Forelimb muscle (tissue), 1 donor: ENCODE data around the gene RND3. TPM values are rescaled to one million over a fixed set of nuclear protein-coding genes. Genes with fewer than 3 reads are reported as not detected.

Experiments
- DNase-seq: peaks from one replicate; pipeline ENCODE4 v3.0.0-alpha.2; 2013; ENCODE audit warnings: low read depth
- polyA plus RNA-seq: library from polyadenylated mRNA; unstranded; fragments of 120-200 nt; gene quantifications from one replicate; pipeline ENCODE4 v1.2.1, GENCODE V29; 2013; ENCODE audit not compliant: insufficient read length

RND3 gene, protein sequence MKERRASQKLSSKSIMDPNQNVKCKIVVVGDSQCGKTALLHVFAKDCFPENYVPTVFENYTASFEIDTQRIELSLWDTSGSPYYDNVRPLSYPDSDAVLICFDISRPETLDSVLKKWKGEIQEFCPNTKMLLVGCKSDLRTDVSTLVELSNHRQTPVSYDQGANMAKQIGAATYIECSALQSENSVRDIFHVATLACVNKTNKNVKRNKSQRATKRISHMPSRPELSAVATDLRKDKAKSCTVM
- 45.8 TPM for polyA plus RNA-seq

DNA sequence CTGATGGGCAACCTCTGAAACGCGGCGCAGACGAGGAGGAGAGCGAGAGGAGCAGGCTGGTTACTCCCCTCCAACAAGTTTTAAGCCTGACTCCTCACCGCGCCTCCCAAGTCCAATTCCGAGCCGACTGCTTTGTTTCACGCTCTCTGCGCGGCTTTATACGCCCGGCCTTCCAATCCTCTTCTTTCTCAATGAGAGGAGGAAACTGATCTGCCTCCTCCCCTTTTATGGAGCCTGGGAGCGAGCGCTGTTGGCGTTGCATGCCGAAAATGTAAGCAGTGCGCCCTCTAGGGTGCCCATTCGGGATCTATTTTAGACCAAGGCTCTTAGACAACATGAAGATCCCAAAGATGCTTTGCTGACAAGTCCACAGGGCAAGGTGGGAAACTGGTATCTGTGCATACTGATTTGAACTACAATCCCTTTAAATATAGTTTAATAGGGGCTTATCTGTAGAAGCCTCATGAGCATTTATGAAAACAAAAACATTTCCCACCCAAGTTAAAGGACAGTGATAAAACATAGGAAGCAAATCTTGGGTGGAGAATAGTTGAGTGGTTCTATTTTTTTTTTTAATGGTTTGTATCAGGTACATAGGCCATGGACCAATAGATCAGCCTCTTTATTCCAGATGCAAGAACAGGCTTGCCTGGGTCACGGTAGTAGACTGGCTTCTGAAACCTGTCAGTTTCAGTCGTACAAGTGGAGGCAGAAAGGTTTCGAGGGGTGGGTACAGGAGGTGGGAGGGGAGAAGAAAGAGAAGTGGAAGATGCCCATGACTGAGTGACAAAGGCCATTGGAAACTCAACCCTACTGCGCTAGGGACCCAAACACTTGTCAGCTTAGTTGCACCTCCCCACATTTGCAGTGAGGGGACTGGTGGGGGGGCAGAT lies at the start of gene RND3:
Gene RND3 (minus strand): TSS at position 131 of the 893 bp plus-strand sequence. CDS start 250 bp downstream, outside the sequence.
- DNase-seq, result peak; percentile 97

DNA sequence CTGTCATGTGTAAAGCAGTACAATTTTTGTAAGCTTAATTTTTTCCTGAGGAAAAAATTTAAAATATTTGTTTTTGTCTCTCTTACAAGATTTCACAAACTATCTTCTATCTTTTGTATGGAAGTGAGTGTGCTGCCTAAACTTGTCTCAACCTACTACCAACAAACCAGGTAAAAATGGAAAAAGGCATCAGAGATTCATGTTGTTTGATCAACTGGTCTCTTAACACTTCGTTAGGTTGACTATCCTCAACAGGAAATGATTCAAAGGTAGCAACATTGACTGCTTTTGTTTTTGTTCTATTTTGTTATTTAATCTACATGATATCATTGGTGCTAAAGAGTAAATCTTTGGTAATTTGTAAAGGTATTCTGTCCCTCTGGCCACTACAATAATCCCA lies 47.7 kb upstream of the RND3 start:
- DNase-seq, result no peak

DNA sequence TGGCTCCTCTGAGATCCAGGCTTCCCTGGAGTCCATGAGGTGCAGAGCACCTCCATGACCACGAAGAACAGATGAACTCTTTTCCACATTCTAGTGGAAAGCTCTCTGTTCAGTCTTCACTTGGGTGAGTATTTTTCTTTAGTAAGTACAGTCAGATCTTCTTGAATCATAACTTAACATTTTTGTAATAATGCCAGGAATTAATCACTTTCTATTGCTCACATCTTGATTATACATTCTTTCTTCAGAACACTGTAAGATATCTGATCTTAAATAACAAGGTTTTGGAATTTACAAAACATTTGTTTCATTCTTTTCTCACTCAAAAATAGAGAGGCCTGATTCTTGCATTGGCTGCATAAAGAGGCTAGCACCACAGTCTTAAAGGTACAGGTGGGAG lies 45.4 kb upstream of the RND3 start:
- DNase-seq, result no peak

DNA sequence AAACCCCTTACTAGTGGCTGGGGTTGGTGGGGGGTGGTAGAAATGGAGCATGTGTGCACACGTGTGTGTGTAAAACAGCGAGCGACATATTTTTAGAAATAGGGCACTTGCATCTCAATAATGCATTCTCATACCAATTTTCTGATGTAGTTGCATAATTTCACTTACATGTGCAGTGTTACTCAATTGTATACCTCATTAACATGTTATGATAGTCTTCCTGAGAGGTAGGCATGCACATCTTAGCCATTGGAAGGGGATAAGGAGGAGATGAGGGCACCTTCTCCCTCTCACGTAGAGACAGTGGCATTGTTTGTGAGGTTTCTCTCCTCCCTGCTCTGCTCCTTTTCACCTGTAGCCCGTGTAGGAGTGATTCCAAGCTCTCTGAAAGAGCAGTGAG lies 44.6 kb upstream of the RND3 start:
- DNase-seq, result no peak

DNA sequence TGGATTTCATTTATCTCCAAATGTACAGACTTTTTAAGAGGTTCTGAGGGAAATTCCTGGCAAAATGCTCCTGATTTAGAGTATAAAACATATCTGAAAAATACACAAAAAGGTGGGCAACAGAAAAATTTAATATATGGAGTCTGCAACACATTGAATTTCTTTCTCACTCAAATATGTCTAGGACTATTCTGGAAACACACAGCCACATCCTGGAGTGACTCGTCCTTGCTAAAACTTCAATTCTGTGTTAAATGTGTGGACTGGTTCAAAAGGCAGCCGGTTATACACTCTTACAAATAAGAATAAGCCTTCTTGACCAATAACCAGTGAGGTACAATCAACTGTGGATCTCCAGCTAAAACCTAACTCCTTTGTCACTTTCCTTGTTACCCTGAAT lies 44.1 kb upstream of the RND3 start:
- no peak for DNase-seq

DNA sequence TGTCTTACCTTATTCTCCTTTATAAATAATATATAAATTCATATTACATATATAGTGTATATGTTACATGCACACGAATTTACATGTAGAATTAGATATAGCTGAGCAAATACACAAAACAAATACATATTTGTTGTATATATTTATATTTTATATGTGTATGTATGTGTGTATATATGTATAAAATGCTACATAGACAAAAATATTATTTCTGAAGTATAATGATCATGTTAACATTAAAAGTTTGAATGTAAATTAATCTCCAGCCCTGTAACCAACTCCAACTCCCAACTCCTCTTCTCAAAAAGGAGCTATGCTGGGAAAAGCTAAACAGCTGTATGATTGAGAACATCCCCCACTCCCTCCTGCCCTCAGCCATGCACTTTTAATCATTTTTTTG lies 42.7 kb upstream of the RND3 start:
- DNase-seq, result no peak

DNA sequence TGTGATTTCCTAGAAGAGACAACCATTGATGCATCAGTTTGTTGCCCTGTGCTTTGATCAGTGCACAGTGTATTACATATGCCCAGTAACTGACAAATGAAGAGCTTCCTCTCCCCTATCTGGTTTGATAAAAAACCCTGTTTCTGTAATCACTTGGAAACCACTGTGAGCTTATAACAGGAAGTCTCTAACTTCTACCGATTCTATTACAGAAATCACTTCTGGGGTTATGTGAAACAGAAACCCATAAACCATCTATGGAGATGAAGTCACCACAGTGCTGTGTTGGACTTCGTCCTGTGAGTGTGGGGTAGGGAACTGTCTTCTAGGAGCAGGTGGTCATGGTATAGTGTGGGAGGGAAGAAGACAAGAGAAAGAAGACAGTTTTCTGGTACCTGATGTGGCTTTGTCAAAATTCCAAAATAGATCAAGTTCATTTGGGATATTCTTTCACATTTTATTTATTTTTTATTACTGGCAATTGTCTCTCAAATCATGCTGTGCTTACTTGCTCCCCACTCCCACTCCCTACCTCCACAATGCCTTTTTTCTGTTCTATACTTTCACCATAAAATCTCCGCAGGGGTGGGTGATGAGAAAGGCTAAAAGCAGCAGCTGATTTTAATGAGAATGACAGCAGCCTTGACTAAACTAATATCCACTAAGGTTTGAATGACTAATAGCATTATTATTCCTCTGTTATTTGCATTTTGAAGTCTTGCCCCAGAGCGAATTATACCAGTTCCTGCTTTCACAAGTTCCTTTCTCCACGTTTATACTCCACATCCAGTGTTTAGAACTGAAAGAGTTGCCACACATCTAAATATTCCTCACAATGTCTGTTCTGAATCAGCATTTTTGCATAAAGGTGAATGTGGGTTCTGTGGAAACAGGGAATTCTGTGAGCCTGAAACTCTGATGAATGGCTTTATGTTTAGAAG lies 41.7 kb upstream of the RND3 start:
- DNase-seq, result no peak

DNA sequence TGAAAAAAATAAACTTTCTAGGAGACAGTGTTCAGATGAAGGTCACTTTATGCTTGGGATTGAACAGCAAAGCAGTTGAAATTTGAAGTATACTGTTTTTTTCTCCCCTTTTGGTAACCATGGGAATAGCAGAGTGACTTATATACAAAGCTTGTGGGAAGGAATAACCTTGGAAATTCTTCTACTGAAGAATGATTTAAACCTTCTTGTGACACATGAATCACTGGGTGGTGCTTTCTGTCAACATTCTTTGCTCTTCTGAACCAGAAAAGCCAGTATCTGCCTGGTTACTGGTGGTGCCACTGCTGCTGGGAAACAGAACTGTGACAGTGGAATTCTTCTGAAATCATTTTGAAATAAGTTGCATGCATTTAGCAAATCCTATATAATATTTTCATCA lies 39.4 kb upstream of the RND3 start:
- no peak for DNase-seq

DNA sequence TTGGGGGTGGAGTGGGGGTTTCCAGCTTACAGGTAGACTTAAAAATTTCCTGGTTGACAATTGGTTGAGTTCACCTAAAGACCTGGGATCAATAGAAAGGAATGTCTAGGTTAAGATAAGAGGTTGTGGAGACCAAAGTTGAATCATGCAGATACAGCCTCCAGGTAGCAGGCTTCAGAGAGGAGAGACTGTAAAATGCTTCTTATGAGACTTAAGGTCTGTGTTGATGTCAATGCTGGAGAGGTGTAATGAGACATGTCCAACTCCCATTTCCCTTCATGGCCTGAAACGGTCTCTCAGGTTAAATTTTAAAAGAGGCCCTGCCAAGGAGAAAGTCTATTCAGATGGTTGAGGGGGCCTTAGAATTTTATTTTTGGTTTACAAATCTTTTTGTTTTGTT lies 38.5 kb upstream of the RND3 start:
- DNase-seq, result no peak

DNA sequence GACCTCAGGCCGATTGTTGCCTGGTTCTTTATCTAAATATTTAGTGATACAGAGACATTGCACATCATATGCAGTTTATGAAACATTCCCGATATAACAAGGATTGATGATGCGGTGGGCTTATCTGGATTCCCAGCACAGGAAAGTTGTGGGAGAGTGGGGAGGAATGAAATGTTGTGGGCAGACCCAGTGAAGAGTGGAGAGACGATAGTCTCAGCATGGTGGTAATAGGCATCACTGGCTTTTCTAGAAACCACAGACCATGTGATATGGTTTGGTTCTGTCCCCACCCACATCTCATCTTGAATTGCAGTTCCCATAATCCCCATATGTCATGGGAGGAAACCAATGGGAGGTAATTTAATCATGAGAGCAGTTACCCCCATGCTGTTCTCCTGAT lies 34.8 kb upstream of the RND3 start:
- DNase-seq, result no peak

DNA sequence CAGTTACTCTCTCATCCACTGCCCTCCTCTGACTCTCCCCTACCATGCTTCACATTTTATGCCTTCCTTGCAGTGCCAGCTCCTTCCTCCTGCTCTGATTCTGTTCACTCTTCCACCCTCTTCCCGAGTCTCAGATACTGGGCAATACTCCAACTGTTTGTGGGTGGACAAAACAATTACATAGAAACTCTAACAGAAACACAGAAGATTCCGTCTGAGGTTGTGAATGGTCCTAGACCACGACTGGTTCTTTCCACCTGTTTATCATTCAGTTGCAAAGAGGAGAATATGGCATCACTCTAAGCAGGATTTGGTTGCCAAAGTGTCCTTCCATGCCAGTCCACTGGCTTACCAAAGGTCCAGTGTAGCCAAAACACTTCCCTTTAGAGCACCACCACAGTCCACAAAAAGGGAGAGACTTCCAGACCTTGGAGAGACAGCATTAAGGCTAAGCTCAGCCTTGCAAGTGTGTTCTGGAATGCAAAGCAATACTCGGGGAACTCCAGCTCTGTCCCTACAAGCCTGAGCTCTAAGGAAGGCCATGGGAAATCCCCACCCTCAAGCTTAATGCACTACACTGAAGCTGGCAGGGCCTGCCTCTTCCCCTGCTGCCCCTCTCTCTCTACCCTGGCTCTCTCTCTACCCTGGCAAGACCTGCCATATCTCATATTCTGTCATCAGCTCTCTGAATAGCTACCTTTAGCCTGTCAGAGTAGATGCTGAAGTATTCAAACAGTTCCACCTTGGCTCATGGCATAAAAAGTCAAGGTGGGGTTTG lies 33.6 kb upstream of the RND3 start:
- DNase-seq, result no peak

DNA sequence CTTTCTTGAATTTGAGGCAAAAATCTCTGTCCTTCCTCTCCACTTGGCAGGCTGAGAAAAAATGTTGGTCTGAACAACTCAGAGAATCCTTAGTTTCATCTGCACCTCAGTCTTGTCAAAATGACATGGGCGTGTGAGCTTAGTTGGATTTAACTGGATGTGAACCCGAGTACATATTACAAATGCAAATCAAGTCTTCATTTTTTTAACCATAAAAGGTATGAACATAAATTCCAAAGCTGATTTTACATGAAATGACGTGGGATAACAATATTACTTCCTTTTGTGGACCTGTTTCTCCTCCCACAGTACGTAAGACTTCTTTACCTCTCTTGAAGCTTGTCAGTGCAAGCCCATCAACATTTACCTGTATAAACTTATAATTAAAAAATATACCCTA lies 32.6 kb upstream of the RND3 start:
- no peak for DNase-seq

DNA sequence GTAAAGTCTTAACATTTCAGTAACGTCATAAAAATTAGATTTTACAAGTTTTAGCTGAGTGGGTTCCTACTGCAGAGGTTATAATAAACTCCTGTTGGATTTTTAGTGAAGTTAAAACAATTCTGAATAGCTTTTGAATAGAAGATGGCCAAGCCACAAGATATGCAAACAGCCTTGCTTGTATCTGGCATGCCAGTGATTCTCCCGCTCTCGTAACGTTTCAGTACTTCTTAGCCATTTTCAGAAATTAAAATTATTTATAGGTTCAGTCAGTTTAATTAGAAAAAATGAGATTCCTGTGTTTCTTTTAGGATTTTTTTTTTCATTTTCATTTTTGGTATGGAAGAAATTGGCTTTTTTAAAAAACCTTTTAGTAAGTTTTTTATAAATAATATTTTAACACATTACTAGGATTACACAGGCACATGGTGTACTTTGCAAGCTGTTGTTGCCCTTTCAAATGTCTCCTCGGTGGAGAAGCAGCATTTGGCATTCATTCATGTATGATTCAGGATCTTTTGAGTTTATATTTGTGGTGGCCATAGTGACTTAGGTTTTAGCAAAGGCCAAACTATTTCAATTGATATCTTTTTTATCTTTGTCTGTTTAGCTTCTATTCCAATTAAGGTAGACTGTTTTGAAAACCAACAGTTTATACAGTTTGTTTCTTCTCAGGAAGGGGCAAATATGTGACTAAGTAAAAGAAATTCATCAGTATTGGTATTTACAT lies 30.6 kb upstream of the RND3 start:
- no peak for DNase-seq

DNA sequence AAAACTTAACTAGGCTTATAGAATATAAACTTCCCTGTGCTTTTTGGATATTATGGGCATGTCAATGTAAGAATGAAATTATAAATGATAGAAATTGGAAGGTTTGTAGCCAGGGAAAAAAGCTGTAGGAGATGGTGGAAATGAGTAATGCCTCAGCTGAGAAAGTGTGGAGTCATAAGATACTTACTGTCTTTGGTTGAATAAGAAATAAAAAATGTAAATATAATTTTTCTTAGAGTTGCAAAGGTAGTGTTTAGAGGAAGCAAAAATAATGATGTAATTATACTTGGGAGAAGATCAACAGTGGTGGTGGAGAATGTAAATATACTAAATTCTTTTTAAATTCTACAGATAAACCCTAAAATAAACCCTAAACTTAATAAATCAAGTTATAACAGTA lies 26.2 kb upstream of the RND3 start:
- DNase-seq, result no peak

DNA sequence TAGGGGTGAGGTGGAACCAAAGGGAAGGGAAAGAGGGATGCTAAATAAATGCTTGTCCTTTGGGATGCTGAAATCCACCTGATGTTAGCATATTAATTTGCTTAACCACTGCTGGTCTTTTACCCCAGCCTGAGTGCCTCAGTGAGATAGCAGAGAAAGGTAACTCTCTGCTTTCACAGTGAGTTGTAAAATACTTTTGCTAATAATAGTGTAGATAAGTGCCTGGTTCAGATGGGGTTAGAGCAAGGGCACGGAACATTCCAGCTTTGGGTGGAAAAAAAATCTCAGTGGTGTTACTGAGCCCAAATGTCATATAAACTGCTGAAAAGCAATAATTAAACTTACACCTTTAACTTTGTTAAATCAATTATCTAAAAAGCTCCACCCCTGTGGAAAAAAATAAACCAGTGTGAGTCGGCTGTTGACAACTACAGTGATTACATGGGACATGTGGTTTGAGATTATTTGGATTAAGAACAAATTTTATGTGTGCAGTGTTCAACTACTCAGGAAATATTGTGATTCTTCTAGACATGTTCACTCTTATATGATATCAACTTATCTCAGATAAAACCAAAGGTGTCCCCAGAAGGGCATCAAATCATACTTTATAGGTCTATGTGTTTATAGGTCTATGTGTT lies 21.1 kb upstream of the RND3 start:
- no peak for DNase-seq

DNA sequence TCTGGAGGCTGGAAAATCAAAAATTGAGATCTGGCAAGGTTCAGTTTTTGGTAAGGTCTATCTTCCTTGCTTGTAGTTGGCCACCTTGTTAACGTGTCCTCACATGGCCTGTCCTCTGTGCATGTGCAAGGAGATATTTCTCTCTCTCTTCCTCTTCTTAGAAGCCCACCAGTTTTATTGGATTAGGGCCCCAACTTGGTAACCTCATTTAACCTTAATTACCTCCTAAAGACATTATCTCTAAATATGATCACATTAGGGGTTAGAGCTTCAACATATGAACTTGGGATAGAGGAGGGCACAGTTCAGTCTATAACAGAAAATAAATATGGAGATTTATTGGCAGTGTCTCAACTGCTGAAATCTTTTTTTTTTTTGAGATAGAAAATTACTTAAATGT lies 19.6 kb upstream of the RND3 start:
- DNase-seq, result no peak

DNA sequence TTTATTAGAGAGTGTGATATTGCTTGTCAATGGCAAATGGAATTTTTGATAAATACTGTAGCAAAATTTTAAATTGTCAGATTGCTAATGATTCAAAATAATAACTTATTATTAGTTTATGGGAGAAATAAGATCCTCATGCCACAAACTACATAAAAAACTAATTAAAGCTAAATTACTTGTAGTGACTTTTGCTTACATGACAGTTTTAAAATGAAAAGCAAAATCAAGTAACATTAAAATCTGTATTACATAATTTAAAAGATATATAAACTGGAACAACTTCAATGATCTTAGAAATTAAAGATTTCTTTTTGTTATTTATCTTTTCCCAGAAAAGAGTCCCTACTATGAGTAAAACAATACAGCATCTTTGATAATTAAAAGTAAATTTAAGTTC lies 17.7 kb upstream of the RND3 start:
- DNase-seq, result no peak

DNA sequence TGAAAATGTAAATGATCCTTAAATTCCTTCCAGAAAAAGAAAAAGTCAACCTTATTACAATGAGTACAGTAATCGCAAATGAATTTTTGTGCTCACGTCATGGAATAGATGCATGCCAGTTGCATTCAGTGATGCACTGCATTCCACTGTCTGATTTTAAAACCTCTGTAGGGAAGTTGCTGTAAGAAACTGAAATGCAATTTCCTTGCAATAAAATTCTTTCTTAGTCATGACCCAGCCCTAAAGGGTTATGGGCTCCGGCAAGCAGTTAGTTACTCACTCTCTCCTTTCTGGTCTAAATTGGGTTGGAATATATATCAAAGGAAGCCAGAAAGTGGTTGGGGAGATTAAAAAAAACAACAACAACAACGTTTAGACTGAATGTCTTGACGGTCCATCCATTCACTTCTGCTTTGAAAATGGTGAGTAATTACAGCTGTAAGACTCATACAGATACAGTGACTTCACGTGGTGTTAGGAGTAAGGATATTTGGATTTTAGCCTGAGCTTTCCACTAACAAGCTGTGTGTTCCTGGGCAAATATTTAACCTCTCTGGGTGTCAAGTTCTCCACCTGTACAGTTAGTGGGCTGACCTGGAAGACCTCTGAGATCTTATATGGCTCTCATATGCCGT lies 8.6 kb upstream of the RND3 start:
- DNase-seq, result no peak

DNA sequence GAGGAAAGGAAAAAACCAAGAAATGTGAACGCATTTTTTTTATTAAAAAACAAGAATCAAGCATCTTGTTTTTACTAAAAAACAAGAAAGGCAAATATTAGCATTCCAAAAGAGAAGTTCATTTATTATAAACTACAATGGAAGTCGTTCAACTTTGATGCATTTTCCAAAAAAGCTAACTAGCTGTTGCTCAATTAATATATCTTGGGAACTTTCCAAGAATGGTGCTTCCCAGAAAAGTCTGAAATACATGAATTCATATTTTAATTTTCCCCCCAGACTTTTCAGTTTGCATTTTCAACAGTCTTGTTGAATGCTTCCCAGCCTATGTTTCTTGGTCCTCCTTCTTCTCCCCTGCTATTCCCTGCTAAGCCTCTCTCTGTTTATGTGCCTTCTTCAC lies 7.5 kb upstream of the RND3 start:
- DNase-seq, result no peak
